Measurements from ENCODE around the gene SUPT6H. TPM values are rescaled to one million over a fixed set of nuclear protein-coding genes. Genes with fewer than 3 reads are reported as not detected.

The SUPT6H gene
- polyA plus RNA-seq, 1 donor, result 80.6 TPM

- DNase-seq, result no peak
These were observed 39.0 kb downstream of the SUPT6H start for GRCh38 chr17:28700830-28701492.

DNA sequence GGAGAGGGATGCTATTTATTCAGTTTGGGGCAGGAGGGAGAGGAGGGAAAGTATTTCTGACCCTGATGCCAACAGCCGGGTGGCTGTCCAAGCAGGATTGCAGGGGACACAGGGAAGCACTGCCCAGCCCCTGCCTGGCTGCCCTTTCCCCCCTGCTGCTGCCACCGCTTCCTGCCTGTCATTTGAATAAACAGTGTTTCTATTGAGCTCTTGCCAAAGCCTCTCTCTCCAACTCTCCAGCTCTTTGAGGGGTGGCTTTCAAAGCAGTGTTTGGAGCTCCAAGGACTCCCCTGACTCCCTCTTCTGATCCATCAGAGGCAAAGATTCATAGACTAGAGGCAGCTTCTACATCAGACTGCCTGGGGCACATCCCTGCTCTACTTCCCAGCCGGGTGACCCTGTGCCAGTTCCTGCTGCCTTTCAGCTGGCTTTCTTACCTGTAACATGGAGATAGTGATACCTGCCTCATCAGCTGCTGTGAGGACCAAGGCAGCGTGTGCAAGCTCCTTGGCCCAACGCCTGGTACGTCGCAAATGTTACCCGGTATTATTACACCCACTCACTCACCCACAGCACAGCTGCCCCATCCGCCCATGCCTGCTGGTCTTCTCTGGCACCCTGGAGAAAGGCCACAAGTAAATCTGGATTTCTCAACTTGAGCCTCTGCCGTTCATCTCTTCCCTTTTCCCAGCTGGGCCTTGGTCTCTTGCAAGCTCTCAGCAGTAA lies 40.2 kb downstream of the SUPT6H start:
- DNase-seq, result no peak

DNA sequence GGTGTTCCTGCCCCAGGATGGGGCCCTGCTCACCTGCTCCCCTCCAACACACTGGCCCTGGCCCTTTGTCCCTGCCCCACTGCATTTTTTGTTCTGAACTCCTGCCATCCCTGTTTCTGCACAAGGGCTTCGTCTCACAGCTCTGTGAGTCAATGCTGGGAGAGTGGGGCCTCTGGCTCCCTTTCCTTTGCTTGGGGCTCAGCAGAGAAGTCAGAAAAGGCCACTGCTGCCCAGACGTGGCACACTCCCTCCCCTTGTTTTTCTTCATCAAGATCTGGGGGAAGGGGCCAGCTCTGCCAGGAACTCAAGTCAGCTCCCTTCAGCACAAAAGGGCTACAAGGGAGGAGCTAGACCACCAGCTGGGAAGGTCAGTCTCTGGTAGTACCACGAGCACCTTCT lies 40.7 kb downstream of the SUPT6H start:
- no peak for DNase-seq

GRCh38 chr17:28703552-28704218 lies 41.7 kb downstream of the SUPT6H start:
- no peak for DNase-seq

GRCh38 chr17:28704219-28704858 lies 42.3 kb downstream of the SUPT6H start:
- DNase-seq, result no peak

GRCh38 chr17:28705074-28705659 lies 43.2 kb downstream of the SUPT6H start:
- DNase-seq, result no peak

GRCh38 chr17:28705728-28706334 lies 43.8 kb downstream of the SUPT6H start:
- no peak for DNase-seq

GRCh38 chr17:28706471-28707338 lies 44.7 kb downstream of the SUPT6H start:
- no peak for DNase-seq

DNA sequence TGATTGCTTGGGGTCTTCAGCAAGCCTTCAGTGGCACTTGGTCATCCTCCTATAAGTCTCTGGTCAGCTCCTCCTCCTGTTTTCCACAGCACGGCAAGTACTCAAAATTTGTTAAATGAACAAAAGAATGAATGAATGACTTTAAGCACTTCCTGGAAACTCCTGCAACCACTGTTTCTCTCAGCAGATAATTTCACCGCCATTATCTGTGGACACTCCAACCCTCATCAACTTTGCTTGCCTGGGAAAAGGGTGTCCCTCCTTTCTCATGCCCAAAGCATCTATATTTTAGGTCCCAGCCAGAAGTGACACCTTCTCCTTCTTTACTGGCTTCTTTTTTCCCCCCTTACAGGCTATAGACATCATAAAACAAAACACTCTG lies 45.3 kb downstream of the SUPT6H start:
- DNase-seq, result no peak

GRCh38 chr17:28710861-28711722 lies 49.1 kb downstream of the SUPT6H start:
- peak; percentile 92 for DNase-seq

- DNase-seq, result no peak
These were observed 49.7 kb downstream of the SUPT6H start, which contains the start of gene PROCA1 for GRCh38 chr17:28711723-28712031. TSS of gene PROCA1 (minus strand) at chr17:28711888. CDS start at chr17:28711660, 228 bp downstream.

DNA sequence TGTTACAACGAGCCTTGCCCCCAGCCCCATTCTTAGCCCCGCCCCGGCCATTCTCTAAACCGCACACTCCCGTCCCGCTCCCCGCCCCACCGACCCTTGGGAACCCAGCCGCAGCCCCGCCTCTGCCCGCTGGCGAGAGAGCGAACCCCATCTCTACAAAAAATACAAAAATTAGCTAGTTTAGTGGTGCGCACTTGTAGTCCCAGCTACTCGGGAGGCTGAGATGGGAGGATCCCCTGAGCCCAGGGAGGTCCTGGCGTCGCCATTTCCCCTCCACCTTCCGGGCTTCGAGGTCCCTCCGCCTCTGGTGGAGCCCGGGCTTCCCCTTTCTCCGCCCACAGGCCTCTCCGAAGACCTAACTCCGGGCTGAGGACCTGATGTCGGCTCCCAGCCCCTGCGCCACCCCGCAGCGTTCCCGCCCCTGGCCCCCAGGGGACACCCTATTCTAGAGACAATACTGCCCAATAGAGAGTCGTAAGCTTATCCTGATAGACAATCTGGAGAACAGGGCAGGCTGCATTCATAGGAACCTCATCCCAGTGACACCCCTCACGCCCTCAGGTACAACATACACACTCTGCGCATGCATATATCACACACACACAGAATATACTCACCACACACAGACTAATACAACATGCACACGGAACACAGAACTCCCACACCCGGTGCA lies 50.2 kb downstream of the SUPT6H start:
- no peak for DNase-seq

GRCh38 chr17:28712705-28713415 lies 50.9 kb downstream of the SUPT6H start:
- no peak for DNase-seq

- no peak for DNase-seq
These were observed 52.3 kb downstream of the SUPT6H start for GRCh38 chr17:28714281-28714680.

DNA sequence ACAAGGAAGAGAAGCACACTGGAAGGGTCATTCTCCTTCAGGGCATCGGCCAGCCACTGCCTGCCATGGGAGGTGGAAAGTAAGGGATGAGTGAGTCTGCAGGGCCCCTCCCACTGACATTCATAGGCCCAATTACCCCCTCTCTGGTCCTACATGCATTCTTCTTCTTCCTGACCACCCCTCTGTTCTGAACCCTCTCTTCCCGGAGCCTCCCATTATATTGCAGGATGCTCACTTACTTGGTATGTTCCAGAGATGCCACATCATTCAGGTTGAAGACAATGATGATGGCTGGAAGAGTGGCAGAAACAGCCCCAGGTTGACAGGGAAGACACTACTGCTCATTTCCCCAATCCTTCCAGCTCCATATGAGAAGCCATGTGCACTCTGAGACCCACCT lies 53.2 kb downstream of the SUPT6H start:
- no peak for DNase-seq

GRCh38 chr17:28716740-28717577 lies 55.0 kb downstream of the SUPT6H start:
- DNase-seq, result peak; percentile 27

DNA sequence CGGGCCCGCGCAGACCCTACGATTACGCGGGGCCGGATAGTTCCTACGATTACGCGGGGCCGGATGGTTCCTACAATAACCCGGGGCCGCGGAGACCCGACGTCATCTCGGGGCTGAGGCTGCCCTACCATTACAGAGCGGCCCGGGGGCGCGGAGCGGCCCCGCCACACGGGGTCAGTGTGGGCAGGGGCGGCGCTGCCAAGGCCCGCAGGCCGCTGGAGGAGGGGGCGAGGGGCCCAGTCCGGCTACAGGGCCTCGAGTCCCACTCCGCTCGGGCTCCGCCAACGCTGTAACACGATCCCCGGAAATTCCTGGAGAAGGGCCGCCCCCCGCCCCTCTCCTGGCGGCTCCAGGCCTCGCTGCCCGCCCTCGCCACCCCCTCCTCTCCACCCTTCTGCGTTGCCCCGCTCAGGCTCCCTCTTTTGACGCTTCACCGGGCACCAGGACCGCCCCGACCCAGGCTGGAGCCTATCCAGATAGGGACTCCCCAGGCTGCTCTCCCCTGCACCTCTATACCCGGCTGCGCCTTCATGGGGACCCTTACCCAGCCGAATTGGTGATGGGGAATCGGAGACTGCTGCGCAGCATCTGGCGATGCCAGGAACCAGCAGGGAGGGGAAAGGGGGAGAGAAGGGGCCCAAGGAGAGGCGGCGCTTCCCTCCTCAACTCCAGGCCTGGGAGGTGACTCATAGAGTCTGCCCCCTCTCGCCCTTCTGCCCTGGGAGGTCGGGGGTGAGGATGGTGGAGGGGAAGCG lies 55.8 kb downstream of the SUPT6H start, which contains the start of gene RAB34:
TSS of gene RAB34 (minus strand) at position 291 of the 755 bp plus-strand sequence. CDS start 602 bp downstream, outside the sequence.
- peak; percentile 93 for DNase-seq
